ENCODE measurements around the gene ATOSB. TPM values are rescaled to one million over a fixed set of nuclear protein-coding genes. Genes with fewer than 3 reads are reported as not detected.

Gene ATOSB
- total RNA-seq, 2 experiments from 2014 or later = 5.0 to 5.1 TPM

DNA sequence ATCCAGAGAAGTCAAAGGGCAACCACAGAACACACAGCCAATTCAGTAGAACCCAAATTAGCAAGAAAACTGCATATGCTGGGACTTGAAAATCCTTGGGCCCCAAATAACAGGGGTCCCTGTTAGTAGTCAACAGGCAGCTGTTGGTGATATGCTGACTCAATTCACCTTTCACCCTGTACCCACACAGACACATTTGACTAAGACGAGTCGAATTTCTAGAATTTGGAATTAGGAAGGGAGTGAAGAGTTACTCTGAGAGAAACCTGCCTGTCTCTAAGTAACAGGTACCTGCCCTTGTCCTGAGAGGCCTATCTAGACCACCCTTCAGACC lies 42.4 kb downstream of the ATOSB start:
- H3K36me3 ChIP-seq (ENCODE audit: insufficient read depth, low read length) = peaks cover 11% of the 10 kb centered on the region
- intact Hi-C loops (cut with DNase I, micrococcal nuclease) = loop anchor here (2.0 to 10.0 kb wide), 5 partner anchors 39 to 548 kb away; partner anchors contain the start of genes DNAJB5 (in 2 of the 2), ENHO (in 1 of the 2) and SIGMAR1 (in 1 of the 2)
- peak overlapping the region; percentile 92 to 96 for H3K27ac ChIP-seq (ENCODE audit: low read depth in 1 of 2, low read length in 2 of 2)
- H3K4me1 ChIP-seq (ENCODE audit: insufficient read depth, low read length) = peaks cover 37% of the 10 kb centered on the region
- Mint-ChIP-seq H3K4me1 (ENCODE audit: low read depth) (peaks cover 49% of the 10 kb centered on the region), H3K27ac (peak overlapping the region; percentile 87), H3K4me3 (peak overlapping the region; percentile 85), H3K9me3 (no peaks in the 10 kb centered on the region), H3K27me3 (no peaks in the 10 kb centered on the region), H3K36me3 (ENCODE audit: low read depth) (peaks cover 39% of the 10 kb centered on the region)
- ChIA-PET CTCF (interaction anchor here (1.2 kb wide), 1 partner anchor 530 kb away, joined by 4 read pairs; no protein-coding TSS in a partner anchor), POLR2A (no interaction called here)
- TF ChIP-seq, protein P1, sequence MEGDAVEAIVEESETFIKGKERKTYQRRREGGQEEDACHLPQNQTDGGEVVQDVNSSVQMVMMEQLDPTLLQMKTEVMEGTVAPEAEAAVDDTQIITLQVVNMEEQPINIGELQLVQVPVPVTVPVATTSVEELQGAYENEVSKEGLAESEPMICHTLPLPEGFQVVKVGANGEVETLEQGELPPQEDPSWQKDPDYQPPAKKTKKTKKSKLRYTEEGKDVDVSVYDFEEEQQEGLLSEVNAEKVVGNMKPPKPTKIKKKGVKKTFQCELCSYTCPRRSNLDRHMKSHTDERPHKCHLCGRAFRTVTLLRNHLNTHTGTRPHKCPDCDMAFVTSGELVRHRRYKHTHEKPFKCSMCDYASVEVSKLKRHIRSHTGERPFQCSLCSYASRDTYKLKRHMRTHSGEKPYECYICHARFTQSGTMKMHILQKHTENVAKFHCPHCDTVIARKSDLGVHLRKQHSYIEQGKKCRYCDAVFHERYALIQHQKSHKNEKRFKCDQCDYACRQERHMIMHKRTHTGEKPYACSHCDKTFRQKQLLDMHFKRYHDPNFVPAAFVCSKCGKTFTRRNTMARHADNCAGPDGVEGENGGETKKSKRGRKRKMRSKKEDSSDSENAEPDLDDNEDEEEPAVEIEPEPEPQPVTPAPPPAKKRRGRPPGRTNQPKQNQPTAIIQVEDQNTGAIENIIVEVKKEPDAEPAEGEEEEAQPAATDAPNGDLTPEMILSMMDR (IDR thresholded peaks at IDR 0.05) = no peak
- DNase-seq (no peak), ATAC-seq (ENCODE audit: poor library complexity) (no peak)
- peak overlapping the region; percentile 69 for H3K4me3 ChIP-seq (ENCODE audit: low read length)
- no peaks in the 10 kb centered on the region for H3K9me3 ChIP-seq (ENCODE audit: control insufficient read depth in 1 of 2, insufficient read depth in 1 of 2, low read length in 2 of 2)
- no peaks in the 10 kb centered on the region for H3K27me3 ChIP-seq (ENCODE audit: control insufficient read depth in 1 of 2, insufficient read depth in 2 of 2, low read length in 2 of 2)

GRCh38 chr9:35072461-35073278 lies 43.0 kb downstream of the ATOSB start, which contains the start of gene VCP:
TSS of gene VCP (minus strand) at chr9:35072625. CDS start at chr9:35072353, 272 bp downstream.
- Histone ChIP-seq H3K9me3 (ENCODE audit: control insufficient read depth in 1 of 2, insufficient read depth in 1 of 2, low read length in 2 of 2) (no peaks in the 10 kb centered on the region), H3K27me3 (ENCODE audit: control insufficient read depth in 1 of 2, insufficient read depth in 2 of 2, low read length in 2 of 2) (no peaks in the 10 kb centered on the region), H3K36me3 (ENCODE audit: insufficient read depth, low read length) (peaks cover 17% of the 10 kb centered on the region), H3K4me1 (ENCODE audit: insufficient read depth, low read length) (peaks cover 42% of the 10 kb centered on the region), H3K27ac (ENCODE audit: low read depth in 1 of 2, low read length in 2 of 2) (peak within 1 kb of the TSS; percentile 92 to 96), H3K4me3 (ENCODE audit: low read length) (peak within 1 kb of the TSS; percentile 69)
- POLR2A ChIA-PET = interaction anchor here (0.6 to 3.0 kb wide), 21 partner anchors 8 to 1599 kb away, joined by 3 to 51 read pairs (median 7); partner anchors contain the start of genes ATOSB, CREB3, DNAJB5 and FANCG
- CTCF ChIA-PET = interaction anchor here (0.8 to 2.6 kb wide), 9 partner anchors 8 to 531 kb away, joined by 3 to 23 read pairs (median 7); partner anchors contain the start of genes FANCG and PIGO
- H3K4me1 Mint-ChIP-seq (ENCODE audit: low read depth) = peaks cover 49% of the 10 kb centered on the region
- H3K27ac Mint-ChIP-seq = peak within 1 kb of the TSS; percentile 87
- TF ChIP-seq, protein P1 (IDR thresholded peaks at IDR 0.05) = no peak
- H3K36me3 Mint-ChIP-seq (ENCODE audit: low read depth) = peaks cover 44% of the 10 kb centered on the region
- intact Hi-C loops (cut with DNase I, micrococcal nuclease) = loop anchor here (1.0 to 10.0 kb wide), 6 partner anchors 24 to 548 kb away; partner anchors contain the start of genes DNAJB5 (in 2 of the 2), PIGO (in 2 of the 2), ENHO (in 1 of the 2) and SIGMAR1 (in 1 of the 2)
- DNase-seq (peak; percentile 92 to 99 (median 96)), ATAC-seq (ENCODE audit: poor library complexity) (peak; percentile 91)
- peak within 1 kb of the TSS; percentile 85 for H3K4me3 Mint-ChIP-seq
- no peaks in the 10 kb centered on the region for H3K9me3 Mint-ChIP-seq
- H3K27me3 Mint-ChIP-seq = no peaks in the 10 kb centered on the region

GRCh38 chr9:35071814-35072460 lies 43.7 kb downstream of the ATOSB start:
- H3K27me3 ChIP-seq (ENCODE audit: control insufficient read depth in 1 of 2, insufficient read depth in 2 of 2, low read length in 2 of 2) = no peaks in the 10 kb centered on the region
- CTCF ChIA-PET = interaction anchor here (0.6 to 2.6 kb wide), 13 partner anchors 8 to 707 kb away, joined by 3 to 23 read pairs (median 4); partner anchors contain the start of genes FANCG, PIGO and STOML2
- H3K9me3 ChIP-seq (ENCODE audit: control insufficient read depth in 1 of 2, insufficient read depth in 1 of 2, low read length in 2 of 2) = no peaks in the 10 kb centered on the region
- peak overlapping the region; percentile 92 to 96 for H3K27ac ChIP-seq (ENCODE audit: low read depth in 1 of 2, low read length in 2 of 2)
- peak; percentile 42 to 87 (median 59) for DNase-seq
- TF ChIP-seq, protein P1 (IDR thresholded peaks at IDR 0.05) = peak; percentile 35
- Mint-ChIP-seq H3K36me3 (ENCODE audit: low read depth) (peaks cover 52% of the 10 kb centered on the region), H3K27me3 (no peaks in the 10 kb centered on the region), H3K27ac (peak overlapping the region; percentile 87), H3K9me3 (no peaks in the 10 kb centered on the region), H3K4me3 (peak overlapping the region; percentile 85), H3K4me1 (ENCODE audit: low read depth) (peaks cover 56% of the 10 kb centered on the region)
- H3K4me3 ChIP-seq (ENCODE audit: low read length) = peak overlapping the region; percentile 69
- POLR2A ChIA-PET = interaction anchor here (0.6 to 3.0 kb wide), 25 partner anchors 8 to 1598 kb away, joined by 3 to 51 read pairs (median 5); partner anchors contain the start of genes ATOSB, CREB3, DNAJB5 and FANCG
- ATAC-seq (ENCODE audit: poor library complexity) = peak; percentile 45
- intact Hi-C loops (cut with DNase I, micrococcal nuclease) = loop anchor here (1.0 to 10.0 kb wide), 6 partner anchors 24 to 547 kb away; partner anchors contain the start of genes DNAJB5 (in 2 of the 2), PIGO (in 2 of the 2), ENHO (in 1 of the 2) and SIGMAR1 (in 1 of the 2)
- peaks cover 24% of the 10 kb centered on the region for H3K36me3 ChIP-seq (ENCODE audit: insufficient read depth, low read length)
- peaks cover 42% of the 10 kb centered on the region for H3K4me1 ChIP-seq (ENCODE audit: insufficient read depth, low read length)

Measured in CD4-positive, alpha-beta T cell (primary cell).